PFSK-1 (cell line): ENCODE data around the gene IL12B.

Source experiments
- FOXP2 ChIP-seq: optimal IDR thresholded peaks from 2 replicates; pipeline ENCODE3; 2011; ENCODE audit warnings: borderline replicate concordance, control low read depth, inconsistent platforms; ENCODE audit not compliant: insufficient read depth; ENCODE audit errors: extremely low read length, extremely low read depth
- POLR2AphosphoS5 ChIP-seq: IDR thresholded peaks from 2 replicates; pipeline ENCODE4 v1.6.1; 2012; ENCODE audit warnings: low read depth, mild to moderate bottlenecking, control low read depth, low read length, moderate library complexity
- SIN3A ChIP-seq: IDR thresholded peaks from 2 replicates; pipeline ENCODE4 v1.6.1; 2012; ENCODE audit warnings: mild to moderate bottlenecking, low read length, moderate library complexity, borderline replicate concordance; ENCODE audit not compliant: insufficient read depth
- TAF1 ChIP-seq: IDR thresholded peaks from 2 replicates; pipeline ENCODE4 v1.6.1; 2012; ENCODE audit warnings: low read length, control low read depth, borderline replicate concordance; ENCODE audit not compliant: insufficient read depth
- TF ChIP-seq, protein P1 (sequence below), 2 experiments: IDR thresholded peaks; 2 replicates each; pipeline versions ENCODE4 v1.6.1 to v1.8.0; 2011 to 2012; ENCODE audit warnings: low read depth in 2 of 2, low read length in 2 of 2, control low read depth in 1 of 2, inconsistent platforms in 1 of 2, mild to moderate bottlenecking in 1 of 2, moderate library complexity in 1 of 2; ENCODE audit not compliant: insufficient read depth in 1 of 2

The IL12B gene

DNA sequence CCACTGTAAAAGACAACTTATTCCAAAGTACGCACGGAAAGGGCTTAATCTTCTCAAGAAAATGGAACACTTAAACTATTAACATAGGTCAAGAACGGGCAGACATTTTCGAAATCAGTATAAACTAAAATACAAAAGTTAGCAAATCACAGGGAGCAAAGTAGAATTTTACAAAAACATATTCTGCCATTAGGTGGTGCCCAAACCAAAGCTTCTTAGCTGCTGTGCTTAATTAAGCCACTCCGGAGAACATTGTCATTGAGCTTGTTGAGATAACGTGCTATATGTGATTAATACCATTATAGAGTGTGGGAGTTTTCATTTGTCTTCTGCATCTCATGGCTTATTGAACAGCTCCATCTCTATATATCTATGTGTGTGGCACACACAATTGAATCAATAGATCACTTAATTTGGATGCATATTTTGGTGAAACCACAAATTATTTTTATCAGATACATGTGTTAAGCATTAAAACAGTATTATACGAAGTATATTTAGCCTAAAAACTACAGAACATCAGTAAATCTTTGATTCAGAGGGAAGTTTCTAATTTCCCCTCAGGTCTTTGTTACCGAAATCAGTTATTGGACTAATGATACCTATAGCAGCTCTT is 43.8 kb downstream of the IL12B start:
- TF ChIP-seq TAF1 (no peak), SIN3A (no peak), POLR2AphosphoS5 (no peak), FOXP2 (no peak)
- TF ChIP-seq, protein P1, sequence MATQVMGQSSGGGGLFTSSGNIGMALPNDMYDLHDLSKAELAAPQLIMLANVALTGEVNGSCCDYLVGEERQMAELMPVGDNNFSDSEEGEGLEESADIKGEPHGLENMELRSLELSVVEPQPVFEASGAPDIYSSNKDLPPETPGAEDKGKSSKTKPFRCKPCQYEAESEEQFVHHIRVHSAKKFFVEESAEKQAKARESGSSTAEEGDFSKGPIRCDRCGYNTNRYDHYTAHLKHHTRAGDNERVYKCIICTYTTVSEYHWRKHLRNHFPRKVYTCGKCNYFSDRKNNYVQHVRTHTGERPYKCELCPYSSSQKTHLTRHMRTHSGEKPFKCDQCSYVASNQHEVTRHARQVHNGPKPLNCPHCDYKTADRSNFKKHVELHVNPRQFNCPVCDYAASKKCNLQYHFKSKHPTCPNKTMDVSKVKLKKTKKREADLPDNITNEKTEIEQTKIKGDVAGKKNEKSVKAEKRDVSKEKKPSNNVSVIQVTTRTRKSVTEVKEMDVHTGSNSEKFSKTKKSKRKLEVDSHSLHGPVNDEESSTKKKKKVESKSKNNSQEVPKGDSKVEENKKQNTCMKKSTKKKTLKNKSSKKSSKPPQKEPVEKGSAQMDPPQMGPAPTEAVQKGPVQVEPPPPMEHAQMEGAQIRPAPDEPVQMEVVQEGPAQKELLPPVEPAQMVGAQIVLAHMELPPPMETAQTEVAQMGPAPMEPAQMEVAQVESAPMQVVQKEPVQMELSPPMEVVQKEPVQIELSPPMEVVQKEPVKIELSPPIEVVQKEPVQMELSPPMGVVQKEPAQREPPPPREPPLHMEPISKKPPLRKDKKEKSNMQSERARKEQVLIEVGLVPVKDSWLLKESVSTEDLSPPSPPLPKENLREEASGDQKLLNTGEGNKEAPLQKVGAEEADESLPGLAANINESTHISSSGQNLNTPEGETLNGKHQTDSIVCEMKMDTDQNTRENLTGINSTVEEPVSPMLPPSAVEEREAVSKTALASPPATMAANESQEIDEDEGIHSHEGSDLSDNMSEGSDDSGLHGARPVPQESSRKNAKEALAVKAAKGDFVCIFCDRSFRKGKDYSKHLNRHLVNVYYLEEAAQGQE (IDR thresholded peaks at IDR 0.05; ENCODE audit: insufficient read depth in 1 of 2, low read depth in 2 of 2, low read length in 2 of 2): no peak

DNA sequence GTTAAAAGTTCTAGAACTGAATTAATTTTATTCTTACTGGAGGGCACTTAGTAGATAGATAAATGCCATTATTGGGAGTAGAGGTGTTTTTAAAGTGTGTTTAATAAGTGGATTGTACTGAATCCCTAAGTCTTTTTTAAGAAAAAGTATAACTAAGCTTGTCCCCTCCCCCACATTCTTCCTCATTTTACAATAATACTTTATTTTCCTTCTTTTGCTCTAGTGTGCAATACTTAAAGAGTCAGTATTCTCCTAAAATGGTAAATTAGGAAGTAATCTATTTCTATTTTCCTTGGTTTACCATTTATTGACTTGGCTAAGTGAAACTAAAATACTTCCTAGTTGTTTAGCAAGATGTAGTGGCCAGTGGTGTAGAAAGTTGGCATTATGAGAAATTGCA is 55.6 kb downstream of the IL12B start:
- TF ChIP-seq TAF1 (no peak), SIN3A (no peak), FOXP2 (no peak), POLR2AphosphoS5 (no peak)
- TF ChIP-seq, protein P1 (IDR thresholded peaks at IDR 0.05; ENCODE audit: insufficient read depth in 1 of 2, low read depth in 2 of 2, low read length in 2 of 2): no peak

DNA sequence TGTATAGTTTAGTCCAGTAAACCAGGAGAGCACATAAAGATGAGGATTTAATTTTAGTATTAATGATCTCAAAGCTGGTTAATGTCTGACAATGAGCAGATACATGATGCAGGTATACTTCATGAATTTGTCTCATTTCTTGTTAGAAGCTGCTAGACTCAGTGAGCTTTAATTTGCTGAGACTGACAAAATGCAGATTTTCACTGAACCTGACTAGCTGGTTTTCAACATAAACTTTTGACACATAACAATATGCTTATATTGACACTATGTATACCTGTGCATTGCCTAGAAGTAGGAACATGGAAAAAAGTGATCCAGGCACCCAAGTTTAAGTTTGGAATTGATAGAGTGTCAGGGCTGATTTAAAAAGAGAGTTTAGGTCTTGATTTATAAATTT is 56.4 kb downstream of the IL12B start:
- TF ChIP-seq FOXP2 (no peak), TAF1 (no peak), POLR2AphosphoS5 (no peak), SIN3A (no peak)
- TF ChIP-seq, protein P1 (IDR thresholded peaks at IDR 0.05; ENCODE audit: insufficient read depth in 1 of 2, low read depth in 2 of 2, low read length in 2 of 2): no peak

DNA sequence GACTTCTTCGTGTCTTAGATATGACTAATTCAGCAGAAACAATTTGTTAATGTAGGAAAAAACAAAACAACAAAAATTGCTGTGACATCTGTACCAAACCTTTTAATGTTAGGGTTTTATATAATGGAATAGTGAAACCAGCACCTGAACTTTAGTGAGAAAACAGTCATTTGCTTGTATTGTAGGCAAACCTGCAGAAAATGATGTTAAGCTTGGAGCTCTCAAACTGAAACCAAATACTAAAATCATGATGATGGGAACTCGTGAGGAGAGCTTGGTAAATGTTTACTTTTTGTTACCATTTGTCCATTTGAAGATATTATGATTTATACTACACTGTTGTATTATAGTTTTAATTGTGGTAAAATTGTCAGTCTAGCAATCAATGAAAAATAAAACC is 60.6 kb downstream of the IL12B start:
- TF ChIP-seq POLR2AphosphoS5: no peak
- no peak for TF ChIP-seq FOXP2
- TF ChIP-seq SIN3A: no peak
- TF ChIP-seq, protein P1 (IDR thresholded peaks at IDR 0.05; ENCODE audit: insufficient read depth in 1 of 2, low read depth in 2 of 2, low read length in 2 of 2): no peak
- TF ChIP-seq TAF1: no peak
